H1 (cell line): ENCODE data around the gene TMEM250.

Source experiments
- CBX5 ChIP-seq: fragments of 300-800, 300-1000 bp; sonication (generic); IDR thresholded peaks from 2 replicates; pipeline ENCODE4 v1.7.1; 2016; ENCODE audit warnings: antibody characterized with exemption, low read length, low read depth
- EP300 ChIP-seq, 2 experiments: IDR thresholded peaks; 1 replicate in 1 of 2; 2 replicates in 1 of 2; pipeline ENCODE4 v1.6.1; 2011 to 2012; ENCODE audit warnings: low read depth in 2 of 2, low read length in 2 of 2, mild to moderate bottlenecking in 2 of 2, borderline replicate concordance in 1 of 2, inconsistent platforms in 1 of 2, moderate library complexity in 1 of 2
- POLR2AphosphoS5 ChIP-seq: IDR thresholded peaks from 2 replicates; pipeline ENCODE4 v1.6.1; 2011; ENCODE audit warnings: low read depth, low read length
- SP1 ChIP-seq: IDR thresholded peaks from 2 replicates; pipeline ENCODE4 v1.6.1; 2011; ENCODE audit warnings: low read depth, low read length
- TF ChIP-seq, protein P1 (sequence below), 3 experiments: IDR thresholded peaks; 1 replicate in 2 of 3; 2 replicates in 1 of 3; pipeline versions ENCODE4 v1.5.1 to v1.6.1; 2011; ENCODE audit warnings: low read length in 3 of 3, mild to moderate bottlenecking in 3 of 3, inconsistent platforms in 2 of 3, low read depth in 1 of 3, moderate library complexity in 1 of 3; ENCODE audit not compliant: insufficient read depth in 1 of 3; ENCODE audit errors: control extremely low read depth in 1 of 3

DNA sequence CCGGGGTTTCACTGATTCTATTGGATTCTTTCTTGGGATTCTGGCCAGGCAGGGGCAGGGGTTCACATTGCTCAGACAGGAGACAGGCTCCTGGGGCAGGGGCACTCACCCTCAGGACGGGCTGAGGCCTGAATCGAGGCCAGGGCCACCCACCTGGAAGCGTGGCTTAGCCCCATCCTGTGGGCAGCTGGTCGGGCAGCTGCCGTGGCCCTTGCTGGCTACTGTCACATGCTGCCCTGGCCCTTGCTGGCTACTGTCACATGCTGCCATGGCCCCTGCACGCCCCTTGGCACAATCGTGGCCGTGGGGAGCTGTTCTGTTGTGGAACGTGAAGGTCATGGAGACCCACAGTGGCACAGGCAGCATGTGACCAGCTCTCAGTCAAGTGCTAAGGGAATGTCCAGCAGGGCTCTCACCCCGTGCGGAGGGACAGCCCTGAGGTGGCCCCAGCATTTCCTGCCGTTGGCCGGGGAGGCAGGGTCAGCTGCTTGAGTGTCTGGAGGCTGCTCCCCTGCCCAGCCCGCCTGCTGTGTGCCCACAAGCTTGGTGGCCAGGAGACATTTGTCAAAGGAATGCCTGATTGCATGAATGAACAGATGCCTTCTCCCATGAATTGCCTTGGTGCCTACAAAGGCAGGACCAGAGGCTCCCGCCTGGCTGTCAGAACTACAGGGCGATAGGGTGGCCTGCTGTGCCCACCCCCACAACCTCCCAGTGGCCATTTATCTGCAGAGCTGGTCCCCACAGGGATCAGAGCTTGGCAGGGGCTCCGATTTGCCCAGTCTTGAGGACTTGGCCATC lies 16.9 kb upstream of the TMEM250 start:
- TF ChIP-seq SP1 (no peak), POLR2AphosphoS5 (no peak), CBX5 (no peak), EP300 (IDR thresholded peaks at IDR 0.05; ENCODE audit: borderline replicate concordance in 1 of 2, low read depth in 2 of 2, low read length in 2 of 2) (no peak)
- TF ChIP-seq, protein P1, sequence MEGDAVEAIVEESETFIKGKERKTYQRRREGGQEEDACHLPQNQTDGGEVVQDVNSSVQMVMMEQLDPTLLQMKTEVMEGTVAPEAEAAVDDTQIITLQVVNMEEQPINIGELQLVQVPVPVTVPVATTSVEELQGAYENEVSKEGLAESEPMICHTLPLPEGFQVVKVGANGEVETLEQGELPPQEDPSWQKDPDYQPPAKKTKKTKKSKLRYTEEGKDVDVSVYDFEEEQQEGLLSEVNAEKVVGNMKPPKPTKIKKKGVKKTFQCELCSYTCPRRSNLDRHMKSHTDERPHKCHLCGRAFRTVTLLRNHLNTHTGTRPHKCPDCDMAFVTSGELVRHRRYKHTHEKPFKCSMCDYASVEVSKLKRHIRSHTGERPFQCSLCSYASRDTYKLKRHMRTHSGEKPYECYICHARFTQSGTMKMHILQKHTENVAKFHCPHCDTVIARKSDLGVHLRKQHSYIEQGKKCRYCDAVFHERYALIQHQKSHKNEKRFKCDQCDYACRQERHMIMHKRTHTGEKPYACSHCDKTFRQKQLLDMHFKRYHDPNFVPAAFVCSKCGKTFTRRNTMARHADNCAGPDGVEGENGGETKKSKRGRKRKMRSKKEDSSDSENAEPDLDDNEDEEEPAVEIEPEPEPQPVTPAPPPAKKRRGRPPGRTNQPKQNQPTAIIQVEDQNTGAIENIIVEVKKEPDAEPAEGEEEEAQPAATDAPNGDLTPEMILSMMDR (IDR thresholded peaks at IDR 0.05; ENCODE audit: control extremely low read depth in 1 of 3, insufficient read depth in 1 of 3, low read depth in 1 of 3, low read length in 3 of 3): no peak
